Adipocyte (in vitro differentiated cells): Measurements from ENCODE around the gene GPR146.

Experiments used
- DNase-seq: peaks from one replicate; pipeline ENCODE4 v3.0.0-alpha.2; 2015; ENCODE audit warnings: low read depth
- H3K27me3 ChIP-seq: replicated peaks from 2 replicates; pipeline ENCODE4 v1.7.0; 2013; ENCODE audit warnings: mild to moderate bottlenecking, low read length, moderate library complexity; ENCODE audit not compliant: control insufficient read depth, insufficient read depth
- H3K36me3 ChIP-seq: 2 replicates; pipeline ENCODE4 v1.7.0; 2013; ENCODE audit warnings: low read length, mild to moderate bottlenecking, moderate library complexity; ENCODE audit not compliant: control insufficient read depth, insufficient read depth, severe bottlenecking
- H3K4me1 ChIP-seq: 2 replicates; pipeline ENCODE4 v1.7.0; 2013; ENCODE audit warnings: mild to moderate bottlenecking, low read length, moderate library complexity; ENCODE audit not compliant: control insufficient read depth, insufficient read depth
- H3K4me3 ChIP-seq: 2 replicates; pipeline ENCODE4 v1.7.0; 2013; ENCODE audit warnings: mild to moderate bottlenecking, low read length, moderate library complexity
- H3K9ac ChIP-seq: 2 replicates; pipeline ENCODE4 v1.7.0; 2013; ENCODE audit warnings: mild to moderate bottlenecking, low read length, moderate library complexity
- H3K9me3 ChIP-seq: 2 replicates; pipeline ENCODE4 v1.7.0; 2013; ENCODE audit warnings: mild to moderate bottlenecking, low read length, moderate library complexity; ENCODE audit not compliant: control insufficient read depth

The GPR146 gene

GRCh38 chr7:1052031-1052818 is 7.9 kb downstream of the GPR146 start:
- H3K36me3 ChIP-seq, result no peaks in the 10 kb centered on the region
- H3K9ac ChIP-seq, result peak overlapping the region; percentile 68
- no peaks in the 10 kb centered on the region for H3K27me3 ChIP-seq
- peaks cover 39% of the 10 kb centered on the region for H3K4me1 ChIP-seq
- no peak overlapping the region for H3K4me3 ChIP-seq
- H3K9me3 ChIP-seq, result no peaks in the 10 kb centered on the region
- DNase-seq, result no peak

GRCh38 chr7:1053002-1053411 is 8.7 kb downstream of the GPR146 start:
- Histone ChIP-seq H3K27me3 (no peaks in the 10 kb centered on the region), H3K9me3 (no peaks in the 10 kb centered on the region), H3K9ac (no peak overlapping the region), H3K4me3 (no peak overlapping the region), H3K4me1 (peaks cover 39% of the 10 kb centered on the region), H3K36me3 (no peaks in the 10 kb centered on the region)
- DNase-seq, result no peak

DNA sequence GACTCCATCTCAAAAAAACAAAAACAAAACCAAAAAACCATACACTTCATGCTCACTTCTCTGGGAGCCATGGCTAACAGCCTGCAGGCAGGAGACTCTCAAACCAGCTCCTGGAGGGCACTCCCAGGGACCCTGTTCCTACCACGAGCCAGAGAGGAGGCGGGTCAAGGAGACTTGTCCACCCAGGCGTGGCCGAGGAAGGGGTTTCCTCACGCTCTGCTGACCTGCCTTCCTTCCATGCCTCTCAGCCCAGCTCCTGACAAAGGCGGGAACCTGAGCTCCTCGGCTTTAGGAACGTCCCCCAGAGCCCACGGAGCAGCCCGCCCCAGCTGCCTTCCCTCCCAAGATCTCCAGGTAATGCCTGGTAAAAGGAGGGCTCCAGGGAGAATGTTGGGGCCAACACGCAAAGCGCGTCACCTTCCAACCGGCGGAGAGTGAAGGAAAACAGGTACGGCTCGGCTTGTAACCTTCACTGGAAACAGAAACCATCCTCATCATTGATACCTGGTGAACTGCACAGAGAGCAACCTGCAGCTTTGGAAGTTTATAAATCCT is 9.5 kb downstream of the GPR146 start:
- H3K9me3 ChIP-seq, result no peaks in the 10 kb centered on the region
- H3K27me3 ChIP-seq, result no peaks in the 10 kb centered on the region
- H3K36me3 ChIP-seq, result no peaks in the 10 kb centered on the region
- H3K4me1 ChIP-seq, result peaks cover 37% of the 10 kb centered on the region
- no peak for DNase-seq
- no peak overlapping the region for H3K9ac ChIP-seq
- no peak overlapping the region for H3K4me3 ChIP-seq

DNA sequence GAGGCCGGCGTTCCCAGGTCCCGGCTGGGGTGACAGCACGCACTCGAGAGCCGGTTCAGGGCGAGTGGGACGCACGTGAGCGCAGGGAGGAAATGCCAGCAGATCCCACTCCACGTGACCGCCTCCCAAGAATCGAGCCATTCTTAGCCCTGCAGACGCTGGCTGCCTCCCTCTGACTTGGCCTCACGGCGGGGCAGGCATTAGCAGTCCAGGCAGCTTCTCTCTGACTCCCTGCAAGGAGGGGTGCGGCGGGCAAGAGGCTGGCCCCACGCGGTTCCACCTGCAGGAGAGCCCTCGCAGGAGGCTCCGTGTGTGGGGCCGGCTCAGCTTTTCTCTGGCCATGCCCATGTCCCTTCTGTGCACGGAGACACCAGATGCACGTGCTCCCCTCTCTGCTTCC is 10.1 kb downstream of the GPR146 start:
- peak overlapping the region; percentile 67 for H3K9ac ChIP-seq
- H3K9me3 ChIP-seq, result no peaks in the 10 kb centered on the region
- H3K4me3 ChIP-seq, result no peak overlapping the region
- no peaks in the 10 kb centered on the region for H3K36me3 ChIP-seq
- H3K27me3 ChIP-seq, result no peaks in the 10 kb centered on the region
- peaks cover 31% of the 10 kb centered on the region for H3K4me1 ChIP-seq
- DNase-seq, result no peak

- Histone ChIP-seq H3K36me3 (no peaks in the 10 kb centered on the region), H3K27me3 (no peaks in the 10 kb centered on the region), H3K4me1 (peaks cover 30% of the 10 kb centered on the region), H3K9me3 (no peaks in the 10 kb centered on the region), H3K4me3 (peak overlapping the region; percentile 56), H3K9ac (peak overlapping the region; percentile 67)
- DNase-seq, result no peak
These were observed 10.6 kb downstream of the GPR146 start for GRCh38 chr7:1054861-1055450.

DNA sequence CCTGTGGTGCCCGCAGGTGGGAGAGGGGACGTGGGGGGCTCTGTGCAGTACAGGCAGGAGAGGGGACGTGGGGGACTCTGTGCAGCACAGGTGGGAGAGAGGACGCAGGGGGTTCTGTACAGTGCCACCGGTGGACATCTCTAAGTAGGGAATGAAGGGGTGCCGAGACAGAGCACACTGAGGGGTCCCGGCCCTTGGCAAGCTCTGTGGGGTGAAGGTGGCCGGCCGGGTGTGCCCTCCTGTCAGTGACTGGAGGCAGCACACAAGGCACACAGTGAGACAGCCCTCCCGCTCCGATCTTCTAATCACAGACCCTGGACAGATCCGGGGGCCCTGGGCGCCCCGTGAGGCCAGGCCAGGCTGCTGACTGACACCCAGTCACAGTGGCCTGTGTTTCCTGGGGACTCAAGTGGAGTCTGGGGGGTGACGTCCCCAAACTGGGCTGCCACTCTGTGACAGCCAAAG is 11.2 kb downstream of the GPR146 start:
- Histone ChIP-seq H3K4me3 (peak overlapping the region; percentile 56), H3K9me3 (no peaks in the 10 kb centered on the region), H3K36me3 (no peaks in the 10 kb centered on the region), H3K9ac (peak overlapping the region; percentile 67), H3K27me3 (no peaks in the 10 kb centered on the region), H3K4me1 (peaks cover 33% of the 10 kb centered on the region)
- no peak for DNase-seq

DNA sequence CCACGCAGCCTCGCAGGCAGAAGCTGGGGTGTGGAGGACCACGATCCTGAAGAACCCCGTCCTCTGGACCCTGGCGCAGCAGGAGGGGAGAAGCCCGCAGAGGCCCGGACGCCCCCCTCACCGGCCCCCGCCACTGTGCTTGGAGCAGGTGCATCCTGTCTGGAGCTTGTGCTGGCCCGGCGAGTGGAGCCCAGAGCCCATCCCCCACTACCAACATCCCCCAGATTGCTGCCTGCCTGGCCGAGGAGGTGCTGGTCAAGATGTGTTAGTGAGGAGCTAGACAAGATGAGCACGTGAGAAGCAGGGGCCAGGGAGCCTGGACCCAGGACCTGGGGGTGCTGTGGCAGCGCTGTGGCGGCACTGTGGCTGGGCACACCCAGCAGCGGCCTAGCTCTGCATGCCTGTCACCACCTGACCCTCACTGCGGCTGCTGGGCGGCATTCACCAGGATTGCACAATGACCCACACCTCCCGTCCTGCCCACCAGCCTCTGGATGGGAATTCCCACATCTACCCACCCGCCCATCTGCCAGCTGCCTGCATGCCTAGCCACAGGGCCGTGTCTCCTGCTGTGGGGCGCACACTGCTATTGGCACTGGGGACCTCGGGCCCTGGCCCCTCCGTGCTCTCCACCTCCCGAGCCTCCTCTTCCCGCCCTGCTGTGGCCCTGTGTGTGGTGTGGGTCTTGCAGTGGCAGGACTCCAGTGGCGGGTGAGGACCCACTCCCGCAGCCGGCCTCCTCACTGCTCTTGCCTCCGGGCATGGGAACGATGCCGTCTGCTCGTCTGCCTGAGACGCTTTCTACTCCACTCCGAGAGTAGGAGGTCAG is 11.8 kb downstream of the GPR146 start:
- Histone ChIP-seq H3K9me3 (no peaks in the 10 kb centered on the region), H3K4me3 (no peak overlapping the region), H3K9ac (no peak overlapping the region), H3K27me3 (peaks cover 3% of the 10 kb centered on the region), H3K4me1 (peaks cover 28% of the 10 kb centered on the region), H3K36me3 (no peaks in the 10 kb centered on the region)
- no peak for DNase-seq

DNA sequence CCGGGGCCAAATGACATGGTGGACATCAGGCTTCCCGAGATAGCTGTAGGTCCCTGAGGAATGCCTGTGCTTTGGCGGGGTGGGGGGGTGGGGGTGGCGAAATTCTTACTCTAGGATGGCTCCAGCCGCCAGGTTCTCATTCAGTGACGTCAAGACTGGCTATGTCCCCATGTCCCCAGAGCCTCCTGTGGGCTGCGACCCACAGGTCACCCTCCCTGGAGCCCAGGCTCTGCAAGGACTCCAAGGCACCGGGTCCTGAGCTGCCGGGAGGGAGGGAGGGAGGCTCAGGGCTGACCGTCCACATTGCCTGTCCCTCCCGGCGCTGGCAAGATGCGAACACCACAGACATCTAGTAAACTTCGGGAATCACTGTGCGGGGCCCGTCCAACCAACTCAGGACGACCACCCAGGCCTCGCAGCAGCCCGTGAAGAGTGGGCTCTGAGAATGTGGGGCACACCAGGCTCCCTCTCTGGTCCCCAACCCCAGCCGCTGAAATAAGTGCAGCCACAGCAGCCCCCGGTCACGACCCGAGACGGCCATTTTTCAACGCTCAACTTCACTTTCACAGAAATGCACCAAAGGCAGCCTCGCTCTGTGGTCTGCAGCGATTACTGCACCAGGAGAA is 12.6 kb downstream of the GPR146 start:
- Histone ChIP-seq H3K9ac (no peak overlapping the region), H3K4me1 (peaks cover 21% of the 10 kb centered on the region), H3K27me3 (peaks cover 3% of the 10 kb centered on the region), H3K4me3 (no peak overlapping the region), H3K9me3 (no peaks in the 10 kb centered on the region), H3K36me3 (no peaks in the 10 kb centered on the region)
- no peak for DNase-seq

DNA sequence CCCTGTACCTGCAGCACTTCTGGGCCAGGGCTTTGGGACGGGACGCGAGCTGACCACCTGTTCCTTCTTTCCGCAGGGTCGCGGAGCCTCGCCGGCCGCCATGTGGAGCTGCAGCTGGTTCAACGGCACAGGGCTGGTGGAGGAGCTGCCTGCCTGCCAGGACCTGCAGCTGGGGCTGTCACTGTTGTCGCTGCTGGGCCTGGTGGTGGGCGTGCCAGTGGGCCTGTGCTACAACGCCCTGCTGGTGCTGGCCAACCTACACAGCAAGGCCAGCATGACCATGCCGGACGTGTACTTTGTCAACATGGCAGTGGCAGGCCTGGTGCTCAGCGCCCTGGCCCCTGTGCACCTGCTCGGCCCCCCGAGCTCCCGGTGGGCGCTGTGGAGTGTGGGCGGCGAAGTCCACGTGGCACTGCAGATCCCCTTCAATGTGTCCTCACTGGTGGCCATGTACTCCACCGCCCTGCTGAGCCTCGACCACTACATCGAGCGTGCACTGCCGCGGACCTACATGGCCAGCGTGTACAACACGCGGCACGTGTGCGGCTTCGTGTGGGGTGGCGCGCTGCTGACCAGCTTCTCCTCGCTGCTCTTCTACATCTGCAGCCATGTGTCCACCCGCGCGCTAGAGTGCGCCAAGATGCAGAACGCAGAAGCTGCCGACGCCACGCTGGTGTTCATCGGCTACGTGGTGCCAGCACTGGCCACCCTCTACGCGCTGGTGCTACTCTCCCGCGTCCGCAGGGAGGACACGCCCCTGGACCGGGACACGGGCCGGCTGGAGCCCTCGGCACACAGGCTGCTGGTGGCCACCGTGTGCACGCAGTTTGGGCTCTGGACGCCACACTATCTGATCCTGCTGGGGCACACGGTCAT is 13.3 kb downstream of the GPR146 start:
- Histone ChIP-seq H3K27me3 (peaks cover 3% of the 10 kb centered on the region), H3K4me1 (peaks cover 15% of the 10 kb centered on the region), H3K9me3 (no peaks in the 10 kb centered on the region), H3K9ac (no peak overlapping the region), H3K36me3 (no peaks in the 10 kb centered on the region), H3K4me3 (no peak overlapping the region)
- DNase-seq, result no peak

GRCh38 chr7:1058311-1058710 is 14.0 kb downstream of the GPR146 start:
- no peak overlapping the region for H3K9ac ChIP-seq
- DNase-seq, result no peak
- H3K4me1 ChIP-seq, result peaks cover 15% of the 10 kb centered on the region
- H3K4me3 ChIP-seq, result no peak overlapping the region
- H3K36me3 ChIP-seq, result no peaks in the 10 kb centered on the region
- no peaks in the 10 kb centered on the region for H3K9me3 ChIP-seq
- peaks cover 3% of the 10 kb centered on the region for H3K27me3 ChIP-seq
